ENCODE data around the gene SCRG1. TPM values are rescaled to one million over a fixed set of nuclear protein-coding genes. Genes with fewer than 3 reads are reported as not detected.

Gene SCRG1
- total RNA-seq, 1 experiment from 2014 or later, result not detected

- intact Hi-C loops (cut with micrococcal nuclease; ENCODE audit: unreplicated experiment), result no loop called here
- H3K36me3 ChIP-seq (ENCODE audit: low read depth), result no peaks in the 10 kb centered on the region
These were observed 44.2 kb upstream of the SCRG1 start for GRCh38 chr4:173443121-173443520.

GRCh38 chr4:173442223-173442932, 43.5 kb upstream of the SCRG1 start:
- no peaks in the 10 kb centered on the region for H3F3A ChIP-seq (ENCODE audit: insufficient read depth, low read depth)
- CTCF ChIA-PET, result no interaction called here

More at GRCh38 chr4:173443121-173443520, 44.2 kb upstream of the SCRG1 start:
- Histone ChIP-seq H3K27ac (no peak overlapping the region), H3K4me2 (no peak overlapping the region), H3K9me2 (ENCODE audit: insufficient read depth) (no peaks in the 10 kb centered on the region), H2AFZ (no peak overlapping the region), H3K9me3 (ENCODE audit: insufficient read depth, low read depth) (no peaks in the 10 kb centered on the region), H4K20me1 (ENCODE audit: insufficient read depth) (no peaks in the 10 kb centered on the region), H3K4me3 (no peak overlapping the region), H3K4me1 (replicated peaks; ENCODE audit: insufficient read depth) (no peaks in the 10 kb centered on the region), H3K79me2 (ENCODE audit: low read depth) (no peaks in the 10 kb centered on the region), H3F3A (ENCODE audit: insufficient read depth, low read depth) (no peaks in the 10 kb centered on the region), H3K27me3 (ENCODE audit: insufficient read depth, low read depth) (no peaks in the 10 kb centered on the region)
- no TSS peak for BruUV-seq (replicated peaks)
- TF ChIP-seq CTCF (conservative IDR thresholded peaks at IDR 0.05) (no peak), EZH2 (IDR thresholded peaks at IDR 0.05; ENCODE audit: low read depth) (no peak)
- POLR2A ChIA-PET (ENCODE audit: unreplicated experiment), result no interaction called here
- CTCF ChIA-PET, result no interaction called here
- DNase-seq, result no peak

GRCh38 chr4:173440888-173441287, 42.0 kb upstream of the SCRG1 start:
- DNase-seq, result no peak
- H3K27ac ChIP-seq, result no peak overlapping the region
- H3K4me1 ChIP-seq (replicated peaks; ENCODE audit: insufficient read depth), result no peaks in the 10 kb centered on the region
- no peaks in the 10 kb centered on the region for H4K20me1 ChIP-seq (ENCODE audit: insufficient read depth)
- no peaks in the 10 kb centered on the region for H3K9me3 ChIP-seq (ENCODE audit: insufficient read depth, low read depth)
- CTCF ChIA-PET, result no interaction called here
- H3F3A ChIP-seq (ENCODE audit: insufficient read depth, low read depth), result no peaks in the 10 kb centered on the region
- TF ChIP-seq CTCF (conservative IDR thresholded peaks at IDR 0.05), result no peak
- TF ChIP-seq EZH2 (IDR thresholded peaks at IDR 0.05; ENCODE audit: low read depth), result no peak
- no peaks in the 10 kb centered on the region for H3K79me2 ChIP-seq (ENCODE audit: low read depth)
- BruUV-seq (replicated peaks), result no TSS peak
- intact Hi-C loops (cut with micrococcal nuclease; ENCODE audit: unreplicated experiment), result no loop called here
- H3K36me3 ChIP-seq (ENCODE audit: low read depth), result no peaks in the 10 kb centered on the region
- POLR2A ChIA-PET (ENCODE audit: unreplicated experiment), result no interaction called here
- H3K4me2 ChIP-seq, result no peak overlapping the region
- no peak overlapping the region for H2AFZ ChIP-seq
- H3K4me3 ChIP-seq, result no peak overlapping the region
- no peaks in the 10 kb centered on the region for H3K27me3 ChIP-seq (ENCODE audit: insufficient read depth, low read depth)
- H3K9me2 ChIP-seq (ENCODE audit: insufficient read depth), result no peaks in the 10 kb centered on the region

More at GRCh38 chr4:173442223-173442932, 43.5 kb upstream of the SCRG1 start:
- TF ChIP-seq CTCF (conservative IDR thresholded peaks at IDR 0.05), result no peak
- no peak for TF ChIP-seq EZH2 (IDR thresholded peaks at IDR 0.05; ENCODE audit: low read depth)
- H4K20me1 ChIP-seq (ENCODE audit: insufficient read depth), result no peaks in the 10 kb centered on the region
- DNase-seq, result no peak
- no peaks in the 10 kb centered on the region for H3K9me3 ChIP-seq (ENCODE audit: insufficient read depth, low read depth)
- H3K36me3 ChIP-seq (ENCODE audit: low read depth), result no peaks in the 10 kb centered on the region
- no peaks in the 10 kb centered on the region for H3K4me1 ChIP-seq (replicated peaks; ENCODE audit: insufficient read depth)
- intact Hi-C loops (cut with micrococcal nuclease; ENCODE audit: unreplicated experiment), result no loop called here
- H3K27me3 ChIP-seq (ENCODE audit: insufficient read depth, low read depth), result no peaks in the 10 kb centered on the region
- H3K9me2 ChIP-seq (ENCODE audit: insufficient read depth), result no peaks in the 10 kb centered on the region
- POLR2A ChIA-PET (ENCODE audit: unreplicated experiment), result no interaction called here
- no peak overlapping the region for H3K4me2 ChIP-seq
- no peak overlapping the region for H3K27ac ChIP-seq
- no peaks in the 10 kb centered on the region for H3K79me2 ChIP-seq (ENCODE audit: low read depth)
- no TSS peak for BruUV-seq (replicated peaks)
- no peak overlapping the region for H3K4me3 ChIP-seq
- H2AFZ ChIP-seq, result no peak overlapping the region

All from PC-9 (cell line).